ENCODE measurements around the gene MB21D2. TPM values are rescaled to one million over a fixed set of nuclear protein-coding genes. Genes with fewer than 3 reads are reported as not detected.
A peak's percentile ranks its signal among the peaks of the same experiment; 100 is the strongest.

Gene MB21D2
- total and polyA plus RNA-seq, 7 donors, result 1.2 to 7.8 (median 5.8) TPM

GRCh38 chr3:192879346-192880031, 38.2 kb downstream of the MB21D2 start:
- no peak for DNase-seq

GRCh38 chr3:192875971-192876565, 41.6 kb downstream of the MB21D2 start:
- no peak for DNase-seq
- intact Hi-C loops (cut with DNase I), result no loop called here
- Histone ChIP-seq H3K27me3 (no peaks in the 10 kb centered on the region), H3K4me3 (no peak overlapping the region), H3K36me3 (no peaks in the 10 kb centered on the region), H3K4me1 (no peaks in the 10 kb centered on the region), H3K27ac (no peak overlapping the region), H3K9me3 (no peaks in the 10 kb centered on the region)
- WGBS, 2 donors, result 75 to 90% methylated on average over 3 of the region's 3 CpGs
- no peak for TF ChIP-seq EP300 (IDR thresholded peaks at IDR 0.05)
- TF ChIP-seq POLR2A (IDR thresholded peaks at IDR 0.05), result no peak
- TF ChIP-seq CTCF (IDR thresholded peaks at IDR 0.05), result no peak
- no peak for TF ChIP-seq POLR2AphosphoS5 (IDR thresholded peaks at IDR 0.05)

More at GRCh38 chr3:192879346-192880031, 38.2 kb downstream of the MB21D2 start:
- H3K27ac ChIP-seq, result peak overlapping the region in 1 of 4 donors; percentile 2
- H3K36me3 ChIP-seq, result no peaks in the 10 kb centered on the region
- no peaks in the 10 kb centered on the region for H3K9me3 ChIP-seq
- no peaks in the 10 kb centered on the region for H3K27me3 ChIP-seq
- TF ChIP-seq CTCF (IDR thresholded peaks at IDR 0.05), result no peak
- no peak for TF ChIP-seq EP300 (IDR thresholded peaks at IDR 0.05)
- TF ChIP-seq POLR2A (IDR thresholded peaks at IDR 0.05), result no peak
- TF ChIP-seq POLR2AphosphoS5 (IDR thresholded peaks at IDR 0.05), result no peak
- 87 to 91% methylated on average over 8 of the region's 8 CpGs for WGBS, 2 donors
- H3K4me1 ChIP-seq, result peaks cover 0 to 6% (median 0%) of the 10 kb centered on the region in 4 donors
- H3K4me3 ChIP-seq, result no peak overlapping the region
- intact Hi-C loops (cut with DNase I), result no loop called here

- WGBS, 2 donors, result 87 to 89% methylated on average over 5 of the region's 5 CpGs
- TF ChIP-seq CTCF (IDR thresholded peaks at IDR 0.05), result no peak
- no peak for TF ChIP-seq EP300 (IDR thresholded peaks at IDR 0.05)
- no peak for TF ChIP-seq POLR2A (IDR thresholded peaks at IDR 0.05)
- no peak for TF ChIP-seq POLR2AphosphoS5 (IDR thresholded peaks at IDR 0.05)
- intact Hi-C loops (cut with DNase I), result no loop called here
Measured at GRCh38 chr3:192870822-192871221, 46.8 kb downstream of the MB21D2 start.

GRCh38 chr3:192869131-192870031, 48.3 kb downstream of the MB21D2 start:
- peak; percentile 71 for DNase-seq
- Histone ChIP-seq H3K4me3 (no peak overlapping the region), H3K36me3 (no peaks in the 10 kb centered on the region), H3K27ac (peak overlapping the region in 2 of 4 donors; percentile 20 to 33), H3K27me3 (no peaks in the 10 kb centered on the region), H3K9me3 (no peaks in the 10 kb centered on the region), H3K4me1 (peaks cover 0 to 21% (median 11%) of the 10 kb centered on the region in 4 donors)
- WGBS, 2 donors, result 86 to 93% methylated on average over 4 of the region's 4 CpGs
- TF ChIP-seq POLR2AphosphoS5 (IDR thresholded peaks at IDR 0.05) (no peak), CTCF (IDR thresholded peaks at IDR 0.05) (no peak), EP300 (IDR thresholded peaks at IDR 0.05) (no peak), POLR2A (IDR thresholded peaks at IDR 0.05) (no peak)
- intact Hi-C loops (cut with DNase I), result no loop called here

More at GRCh38 chr3:192870822-192871221, 46.8 kb downstream of the MB21D2 start:
- Histone ChIP-seq H3K27ac (no peak overlapping the region), H3K9me3 (no peaks in the 10 kb centered on the region), H3K4me3 (no peak overlapping the region), H3K4me1 (peaks cover 0 to 21% (median 11%) of the 10 kb centered on the region in 4 donors), H3K36me3 (no peaks in the 10 kb centered on the region), H3K27me3 (no peaks in the 10 kb centered on the region)
- DNase-seq, result no peak
